SJSA1 (cell line): ENCODE data around the gene TUBD1. TPM values are rescaled to one million over a fixed set of nuclear protein-coding genes. Genes with fewer than 3 reads are reported as not detected.
A peak's percentile ranks its signal among the peaks of the same experiment; 100 is the strongest.
"Not testable (repeated sequence)": the region's sequence is repeated elsewhere in the genome, so short reads cannot be mapped to it uniquely, and the experiment has no call there.

Experiments used
- DNase-seq, 2 experiments: peaks; one replicate each; pipeline ENCODE4 v3.0.0-alpha.2; 2015 to 2020; ENCODE audit warnings: low spot score in 2 of 2, low read depth in 1 of 2
- H3K27ac ChIP-seq: fragments of 250-450 bp; sonication (Bioruptor Pico); 2 replicates; pipeline ENCODE4 v1.5.1; 2020; ENCODE audit warnings: mild to moderate bottlenecking, moderate library complexity
- H3K27me3 ChIP-seq: fragments of 250-450 bp; sonication (Bioruptor Pico); replicated peaks from 2 replicates; pipeline ENCODE4 v1.5.1; 2020; ENCODE audit warnings: mild to moderate bottlenecking, moderate library complexity
- H3K36me3 ChIP-seq: fragments of 250-450 bp; sonication (Bioruptor Pico); 2 replicates; pipeline ENCODE4 v1.5.1; 2020; ENCODE audit warnings: mild to moderate bottlenecking
- H3K4me1 ChIP-seq: fragments of 250-450 bp; sonication (Bioruptor Pico); replicated peaks from 2 replicates; pipeline ENCODE4 v1.6.1; 2021; ENCODE audit warnings: mild to moderate bottlenecking
- H3K4me3 ChIP-seq: fragments of 250-450 bp; sonication (Bioruptor Pico); 2 replicates; pipeline ENCODE4 v1.5.1; 2020; ENCODE audit warnings: mild to moderate bottlenecking
- H3K9me3 ChIP-seq: fragments of 250-450 bp; sonication (Bioruptor Pico); replicated peaks from 2 replicates; pipeline ENCODE4 v1.5.1; 2020; ENCODE audit warnings: mild to moderate bottlenecking
- total RNA-seq: library from RNA; depleted of rRNA; stranded (reverse); fragments of >200 nt; shearing (Covaris generic); gene quantifications from 2 replicates; pipeline ENCODE4 v1.2.3, GENCODE V29; 2014

TUBD1 gene
- total RNA-seq, 1 experiment from 2014 or later = 12.7 TPM

DNA sequence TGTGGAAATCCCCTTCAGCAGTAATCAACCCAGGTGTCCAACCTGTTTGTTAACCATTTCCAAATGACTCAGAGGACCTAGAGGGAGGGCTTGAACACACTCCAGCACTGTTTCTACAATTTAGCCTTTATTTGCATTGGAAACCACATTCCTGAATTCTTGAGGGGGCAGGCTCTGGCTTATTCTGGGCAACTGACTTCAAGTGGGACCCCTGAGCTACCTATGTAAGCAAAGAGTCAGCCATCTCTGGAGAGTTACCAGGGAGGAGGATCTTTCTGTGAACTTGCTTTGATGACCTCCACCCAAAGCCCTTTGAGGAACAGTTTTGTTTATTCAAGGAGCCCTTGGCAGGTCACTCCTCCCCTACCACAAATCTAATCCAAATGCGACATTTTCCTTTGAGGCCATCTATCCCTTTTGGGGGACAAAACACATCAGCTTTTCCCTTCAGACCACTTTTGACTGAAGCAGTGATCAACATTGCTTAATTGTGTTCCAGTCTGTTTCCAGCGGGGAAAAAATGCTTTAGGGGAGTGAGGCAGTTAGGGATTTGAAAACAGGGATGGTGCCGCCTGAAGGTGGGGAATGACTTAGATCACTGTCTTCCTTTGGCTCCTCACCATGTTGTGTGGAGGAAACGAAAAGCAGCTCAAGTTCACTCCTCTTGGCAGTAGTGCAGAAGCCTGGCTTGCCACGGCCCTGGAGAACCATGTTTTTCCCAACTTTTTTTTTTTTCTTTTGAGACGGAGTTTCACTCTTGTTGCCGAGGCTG lies 46.2 kb downstream of the TUBD1 start:
- Histone ChIP-seq H3K4me1 (peaks cover 57% of the 10 kb centered on the region), H3K9me3 (peaks cover 10% of the 10 kb centered on the region; the same call in 1 of the 2 replicates), H3K4me3 (no peak overlapping the region), H3K27ac (peak overlapping the region; percentile 25), H3K36me3 (peaks cover 22% of the 10 kb centered on the region), H3K27me3 (peaks cover 18% of the 10 kb centered on the region)
- peak in 1 of 2 experiments; percentile 78 for DNase-seq

GRCh38 chr17:59845595-59846393 lies 46.9 kb downstream of the TUBD1 start:
- Histone ChIP-seq H3K27me3 (peaks cover 18% of the 10 kb centered on the region), H3K9me3 (peaks cover 10% of the 10 kb centered on the region; the same call in 1 of the 2 replicates), H3K27ac (peak overlapping the region; percentile 25), H3K36me3 (peaks cover 30% of the 10 kb centered on the region), H3K4me3 (no peak overlapping the region), H3K4me1 (peaks cover 54% of the 10 kb centered on the region)
- DNase-seq = peak in 1 of 2 experiments; percentile 59

DNA sequence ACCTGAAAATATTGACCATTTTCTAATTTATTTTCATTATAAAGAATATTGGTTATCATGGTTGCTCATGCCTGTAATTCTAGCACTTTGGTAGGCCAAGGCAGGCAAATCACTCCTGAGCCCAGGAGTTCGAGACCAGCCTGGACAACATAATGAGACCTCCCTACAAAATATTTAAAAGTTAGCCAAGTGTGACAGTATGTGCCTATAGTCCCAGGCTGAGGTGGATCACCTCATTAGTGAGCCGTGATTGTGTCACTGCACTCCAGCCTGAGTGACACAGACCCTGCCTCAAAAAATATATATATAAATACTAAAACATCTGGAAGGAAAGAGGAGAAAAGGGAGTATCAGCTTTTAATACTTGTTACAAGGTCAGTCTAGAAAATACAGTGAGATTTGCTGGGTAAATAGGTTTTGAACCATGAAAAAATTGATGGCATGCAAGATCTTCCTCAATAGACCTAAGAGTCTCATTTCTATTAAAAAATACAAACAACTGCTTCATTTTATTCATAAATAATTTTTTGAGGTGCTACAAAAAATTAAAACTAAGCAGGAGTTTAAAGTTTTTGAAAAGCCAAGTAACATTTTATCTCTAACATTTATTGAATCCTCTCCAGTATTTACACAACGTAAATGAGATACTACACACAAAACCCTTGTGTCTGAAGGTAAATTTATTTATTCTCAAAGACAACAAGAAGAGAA lies 47.7 kb downstream of the TUBD1 start:
- Histone ChIP-seq H3K27ac (peak overlapping the region; percentile 2; the same call in 1 of the 2 replicates), H3K36me3 (peaks cover 37% of the 10 kb centered on the region), H3K27me3 (peaks cover 18% of the 10 kb centered on the region), H3K4me1 (peaks cover 53% of the 10 kb centered on the region), H3K9me3 (peaks cover 10% of the 10 kb centered on the region; the same call in 1 of the 2 replicates), H3K4me3 (no peak overlapping the region)
- DNase-seq = no peak

- peak overlapping the region; percentile 1 for H3K4me3 ChIP-seq
- peak overlapping the region; percentile 63 for H3K27ac ChIP-seq
- peaks cover 53% of the 10 kb centered on the region for H3K4me1 ChIP-seq
- H3K27me3 ChIP-seq = peaks cover 18% of the 10 kb centered on the region
- H3K36me3 ChIP-seq = peaks cover 57% of the 10 kb centered on the region
- H3K9me3 ChIP-seq = peaks cover 10% of the 10 kb centered on the region; the same call in 1 of the 2 replicates
- DNase-seq = peak; percentile 73 to 93
Observed at GRCh38 chr17:59842901-59843652, 49.7 kb downstream of the TUBD1 start.

GRCh38 chr17:59841882-59842263 lies 50.9 kb downstream of the TUBD1 start:
- H3K27ac ChIP-seq = peak overlapping the region; percentile 92
- peak overlapping the region; percentile 23 for H3K4me3 ChIP-seq
- peaks cover 57% of the 10 kb centered on the region for H3K4me1 ChIP-seq
- peaks cover 58% of the 10 kb centered on the region for H3K36me3 ChIP-seq
- H3K9me3 ChIP-seq, DNase-seq: not testable (repeated sequence)
- peaks cover 18% of the 10 kb centered on the region for H3K27me3 ChIP-seq

DNA sequence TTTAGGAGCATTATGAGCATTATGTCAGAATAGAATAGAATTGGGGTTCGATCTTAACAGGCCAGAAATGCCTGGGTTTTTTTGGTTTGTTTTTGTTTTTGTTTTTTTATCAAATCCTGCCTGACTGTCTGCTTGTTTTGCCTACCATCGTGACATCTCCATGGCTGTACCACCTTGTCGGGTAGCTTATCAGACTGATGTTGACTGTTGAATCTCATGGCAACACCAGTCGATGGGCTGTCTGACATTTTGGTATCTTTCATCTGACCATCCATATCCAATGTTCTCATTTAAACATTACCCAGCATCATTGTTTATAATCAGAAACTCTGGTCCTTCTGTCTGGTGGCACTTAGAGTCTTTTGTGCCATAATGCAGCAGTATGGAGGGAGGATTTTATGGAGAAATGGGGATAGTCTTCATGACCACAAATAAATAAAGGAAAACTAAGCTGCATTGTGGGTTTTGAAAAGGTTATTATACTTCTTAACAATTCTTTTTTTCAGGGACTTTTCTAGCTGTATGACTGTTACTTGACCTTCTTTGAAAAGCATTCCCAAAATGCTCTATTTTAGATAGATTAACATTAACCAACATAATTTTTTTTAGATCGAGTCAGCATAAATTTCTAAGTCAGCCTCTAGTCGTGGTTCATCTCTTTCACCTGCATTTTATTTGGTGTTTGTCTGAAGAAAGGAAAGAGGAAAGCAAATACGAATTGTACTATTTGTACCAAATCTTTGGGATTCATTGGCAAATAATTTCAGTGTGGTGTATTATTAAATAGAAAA lies 51.5 kb downstream of the TUBD1 start:
- DNase-seq = peak in 1 of 2 experiments; percentile 73
- peaks cover 18% of the 10 kb centered on the region for H3K27me3 ChIP-seq
- H3K4me3 ChIP-seq = peak overlapping the region; percentile 59
- not testable (repeated sequence) for H3K9me3 ChIP-seq
- peak overlapping the region; percentile 92 for H3K27ac ChIP-seq
- H3K4me1 ChIP-seq = peaks cover 57% of the 10 kb centered on the region
- H3K36me3 ChIP-seq = peaks cover 58% of the 10 kb centered on the region

- H3K4me1 ChIP-seq = peaks cover 51% of the 10 kb centered on the region
- H3K36me3 ChIP-seq = peaks cover 58% of the 10 kb centered on the region
- H3K9me3 ChIP-seq = peaks cover 10% of the 10 kb centered on the region; the same call in 1 of the 2 replicates
- peak overlapping the region; percentile 59 for H3K4me3 ChIP-seq
- peaks cover 18% of the 10 kb centered on the region for H3K27me3 ChIP-seq
- DNase-seq = peak in 1 of 2 experiments; percentile 75
- H3K27ac ChIP-seq = peak overlapping the region; percentile 92
Observed at GRCh38 chr17:59840329-59841090, 52.2 kb downstream of the TUBD1 start.

- H3K4me1 ChIP-seq = peaks cover 44% of the 10 kb centered on the region
- H3K4me3 ChIP-seq = peak overlapping the region; percentile 59
- peaks cover 58% of the 10 kb centered on the region for H3K36me3 ChIP-seq
- peak overlapping the region; percentile 92 for H3K27ac ChIP-seq
- H3K9me3 ChIP-seq = peaks cover 10% of the 10 kb centered on the region; the same call in 1 of the 2 replicates
- H3K27me3 ChIP-seq = peaks cover 18% of the 10 kb centered on the region
- DNase-seq = no peak
Observed at GRCh38 chr17:59839651-59840328, 53.0 kb downstream of the TUBD1 start.

DNA sequence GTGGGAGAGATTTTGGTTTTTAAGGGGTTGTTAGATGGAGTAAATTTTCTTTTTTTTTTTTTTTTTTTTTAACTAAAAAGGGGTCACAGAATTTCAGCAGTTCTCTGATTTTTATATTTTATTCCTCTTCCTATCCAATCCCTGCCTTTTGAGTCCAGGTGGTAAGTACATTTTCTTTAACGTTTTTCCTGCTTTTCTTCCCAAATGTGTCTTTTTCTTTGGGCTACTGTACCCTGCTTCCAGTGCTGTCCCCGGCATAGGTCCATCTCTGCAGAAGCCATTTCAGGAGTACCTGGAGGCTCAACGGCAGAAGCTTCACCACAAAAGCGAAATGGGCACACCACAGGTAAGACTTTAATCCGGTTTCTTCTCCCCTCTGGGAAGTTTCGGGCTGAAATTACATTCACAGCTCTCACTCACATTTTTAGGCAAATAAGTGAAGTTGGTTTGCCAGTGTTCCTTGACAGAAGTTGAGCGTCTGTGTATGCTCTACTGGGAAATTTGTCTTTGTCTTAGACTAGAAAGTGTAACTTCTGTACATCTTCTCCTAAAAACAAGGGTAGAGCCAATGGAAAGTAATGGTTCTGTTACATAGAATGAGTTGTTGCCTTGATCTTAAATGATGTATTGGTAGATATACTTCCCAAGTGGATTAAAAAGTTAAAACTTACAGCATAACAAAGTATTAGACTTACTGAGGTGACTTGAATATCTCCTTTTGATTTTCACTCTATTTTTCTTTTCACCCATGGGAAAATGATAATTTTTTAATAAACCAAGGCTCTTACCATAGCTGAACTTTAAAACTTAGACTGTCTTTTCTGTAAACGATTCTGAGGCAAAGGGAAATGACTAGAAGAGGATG lies 54.5 kb downstream of the TUBD1 start:
- Histone ChIP-seq H3K4me3 (peak overlapping the region; percentile 59), H3K9me3 (peaks cover 5% of the 10 kb centered on the region; the same call in 1 of the 2 replicates), H3K27ac (peak overlapping the region; percentile 92), H3K27me3 (peaks cover 8% of the 10 kb centered on the region), H3K36me3 (peaks cover 53% of the 10 kb centered on the region), H3K4me1 (peaks cover 32% of the 10 kb centered on the region)
- DNase-seq = peak in 1 of 2 experiments; percentile 80

- DNase-seq = peak; percentile 96 to 100
- H3K27ac ChIP-seq = peak overlapping the region; percentile 92
- H3K4me3 ChIP-seq = peak overlapping the region; percentile 59
- H3K27me3 ChIP-seq = peaks cover 3% of the 10 kb centered on the region; the same call in 1 of the 2 replicates
- H3K9me3 ChIP-seq = no peaks in the 10 kb centered on the region
- peaks cover 32% of the 10 kb centered on the region for H3K4me1 ChIP-seq
- peaks cover 45% of the 10 kb centered on the region for H3K36me3 ChIP-seq
Observed at GRCh38 chr17:59837308-59838051, 55.3 kb downstream of the TUBD1 start.
